ENCODE data around the gene CRYBB2.

The CRYBB2 gene

DNA sequence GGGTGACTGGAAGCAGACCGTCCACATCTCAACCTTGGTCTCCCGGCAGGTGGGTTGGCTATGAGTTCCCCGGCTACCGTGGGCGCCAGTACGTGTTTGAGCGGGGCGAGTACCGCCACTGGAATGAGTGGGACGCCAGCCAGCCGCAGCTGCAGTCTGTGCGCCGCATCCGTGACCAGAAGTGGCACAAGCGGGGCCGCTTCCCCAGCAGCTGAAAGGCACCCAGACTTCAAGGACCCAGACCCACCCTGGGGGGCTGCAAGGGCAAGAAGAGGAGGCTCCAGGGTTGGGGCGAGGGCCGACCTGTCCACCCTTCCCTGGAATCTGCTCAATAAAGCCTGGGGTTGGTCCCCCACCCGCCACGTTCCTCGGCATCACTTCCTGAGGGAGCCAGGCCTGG, 12.4 kb upstream of the CRYBB2 start:
- no peak for DNase-seq (ENCODE audit: low read depth in 2 of 2)

DNA sequence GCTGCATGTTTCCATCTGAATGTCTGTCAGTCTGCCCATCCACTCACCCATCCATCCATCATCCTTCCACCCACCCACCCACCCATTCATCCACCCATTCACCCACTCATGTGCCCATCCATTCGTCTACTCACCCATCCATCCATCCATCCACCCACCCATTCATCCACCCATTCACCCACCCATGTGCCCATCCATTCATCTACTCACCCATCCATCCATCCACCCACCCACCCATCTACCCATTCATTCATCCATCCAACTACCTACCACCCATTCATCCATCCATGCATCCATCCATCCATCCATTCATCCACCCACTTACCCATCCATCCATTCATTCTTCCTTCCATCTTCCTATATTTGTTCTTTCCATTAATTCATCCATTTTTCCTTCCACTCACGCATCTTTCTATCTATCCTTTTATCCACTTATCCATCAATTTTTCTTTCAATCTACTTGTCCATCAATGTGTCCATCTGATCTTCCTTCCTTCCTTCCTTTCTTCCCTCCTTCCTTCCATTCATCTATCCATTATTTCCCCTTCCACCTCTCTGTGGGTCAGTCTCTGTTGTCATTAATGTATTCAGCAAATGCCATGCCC, 11.8 kb upstream of the CRYBB2 start:
- no peak overlapping the region for H3K4me3 ChIP-seq (replicated peaks in 1 of 2; ENCODE audit: low read depth in 2 of 2, low read length in 2 of 2)
- no peak for DNase-seq (ENCODE audit: low read depth in 2 of 2)
- TF ChIP-seq, protein P1, sequence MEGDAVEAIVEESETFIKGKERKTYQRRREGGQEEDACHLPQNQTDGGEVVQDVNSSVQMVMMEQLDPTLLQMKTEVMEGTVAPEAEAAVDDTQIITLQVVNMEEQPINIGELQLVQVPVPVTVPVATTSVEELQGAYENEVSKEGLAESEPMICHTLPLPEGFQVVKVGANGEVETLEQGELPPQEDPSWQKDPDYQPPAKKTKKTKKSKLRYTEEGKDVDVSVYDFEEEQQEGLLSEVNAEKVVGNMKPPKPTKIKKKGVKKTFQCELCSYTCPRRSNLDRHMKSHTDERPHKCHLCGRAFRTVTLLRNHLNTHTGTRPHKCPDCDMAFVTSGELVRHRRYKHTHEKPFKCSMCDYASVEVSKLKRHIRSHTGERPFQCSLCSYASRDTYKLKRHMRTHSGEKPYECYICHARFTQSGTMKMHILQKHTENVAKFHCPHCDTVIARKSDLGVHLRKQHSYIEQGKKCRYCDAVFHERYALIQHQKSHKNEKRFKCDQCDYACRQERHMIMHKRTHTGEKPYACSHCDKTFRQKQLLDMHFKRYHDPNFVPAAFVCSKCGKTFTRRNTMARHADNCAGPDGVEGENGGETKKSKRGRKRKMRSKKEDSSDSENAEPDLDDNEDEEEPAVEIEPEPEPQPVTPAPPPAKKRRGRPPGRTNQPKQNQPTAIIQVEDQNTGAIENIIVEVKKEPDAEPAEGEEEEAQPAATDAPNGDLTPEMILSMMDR (IDR thresholded peaks at IDR 0.05; ENCODE audit: low read depth, low read length) = no peak

More for the DNA sequence above, 12.4 kb upstream of the CRYBB2 start:
- no peak overlapping the region for H3K4me3 ChIP-seq (replicated peaks in 1 of 2; ENCODE audit: low read depth in 2 of 2, low read length in 2 of 2)
- TF ChIP-seq, protein P1 (IDR thresholded peaks at IDR 0.05; ENCODE audit: low read depth, low read length) = no peak

DNA sequence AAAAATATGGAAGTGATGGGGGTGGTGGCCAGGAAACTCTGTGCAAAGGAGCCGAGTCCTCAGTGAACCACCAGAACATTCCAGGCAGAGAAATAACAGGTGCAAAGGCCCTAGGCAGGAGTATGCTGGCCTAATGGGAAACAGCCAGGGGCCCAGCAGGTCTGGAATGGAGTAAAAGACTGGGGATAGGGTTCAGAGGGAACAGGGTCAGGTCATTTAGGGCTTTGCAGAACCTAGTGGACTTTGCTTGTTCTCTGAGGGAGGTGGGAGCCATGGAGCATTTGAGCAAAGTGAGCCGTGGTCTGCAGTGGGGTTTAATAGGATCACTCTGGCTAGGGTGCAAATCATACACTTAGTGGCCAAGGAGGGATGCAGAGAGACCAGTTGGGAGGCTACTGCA, 11.1 kb upstream of the CRYBB2 start:
- no peak overlapping the region for H3K4me3 ChIP-seq (replicated peaks in 1 of 2; ENCODE audit: low read depth in 2 of 2, low read length in 2 of 2)
- TF ChIP-seq, protein P1 (IDR thresholded peaks at IDR 0.05; ENCODE audit: low read depth, low read length) = no peak
- no peak for DNase-seq (ENCODE audit: low read depth in 2 of 2)

DNA sequence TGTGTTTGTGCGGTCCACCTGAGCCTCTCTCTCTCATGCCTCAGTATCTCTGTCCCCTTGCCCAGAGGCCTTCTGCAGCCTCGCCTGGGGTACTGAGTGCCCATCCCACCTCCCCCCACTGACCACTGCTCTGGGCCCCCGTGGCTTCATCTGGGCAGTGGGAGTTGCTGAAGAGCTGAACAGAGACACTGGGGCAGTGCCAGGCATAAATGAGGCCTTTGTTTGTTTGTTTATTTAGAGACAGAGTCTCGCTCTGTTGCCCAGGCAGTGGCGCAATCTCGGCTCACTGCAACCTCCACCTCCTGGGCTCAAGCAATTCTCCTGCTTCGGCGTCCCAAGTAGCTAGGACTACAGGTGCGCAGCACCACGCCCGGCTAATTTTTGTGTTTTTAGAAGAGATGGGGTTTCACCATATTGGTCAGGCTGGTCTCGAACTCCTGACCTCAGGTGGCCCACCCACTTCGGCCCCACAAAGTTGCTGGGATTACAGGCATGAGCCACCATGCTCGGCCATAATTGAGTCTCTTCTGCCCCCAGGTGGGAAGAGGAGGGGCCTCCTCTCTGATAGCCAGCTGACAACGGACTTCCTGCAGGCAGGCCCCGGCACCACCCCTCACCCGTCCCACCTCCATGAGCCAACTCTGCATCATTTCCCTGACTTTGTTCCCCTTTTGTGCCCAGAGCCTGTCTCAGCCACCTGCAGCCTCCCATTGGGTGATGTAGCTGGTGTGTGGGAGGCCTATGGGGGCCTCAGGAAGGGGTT, 10.5 kb upstream of the CRYBB2 start:
- H3K4me3 ChIP-seq (replicated peaks in 1 of 2; ENCODE audit: low read depth in 2 of 2, low read length in 2 of 2) = no peak overlapping the region
- no peak for DNase-seq (ENCODE audit: low read depth in 2 of 2)
- TF ChIP-seq, protein P1 (IDR thresholded peaks at IDR 0.05; ENCODE audit: low read depth, low read length) = no peak

DNA sequence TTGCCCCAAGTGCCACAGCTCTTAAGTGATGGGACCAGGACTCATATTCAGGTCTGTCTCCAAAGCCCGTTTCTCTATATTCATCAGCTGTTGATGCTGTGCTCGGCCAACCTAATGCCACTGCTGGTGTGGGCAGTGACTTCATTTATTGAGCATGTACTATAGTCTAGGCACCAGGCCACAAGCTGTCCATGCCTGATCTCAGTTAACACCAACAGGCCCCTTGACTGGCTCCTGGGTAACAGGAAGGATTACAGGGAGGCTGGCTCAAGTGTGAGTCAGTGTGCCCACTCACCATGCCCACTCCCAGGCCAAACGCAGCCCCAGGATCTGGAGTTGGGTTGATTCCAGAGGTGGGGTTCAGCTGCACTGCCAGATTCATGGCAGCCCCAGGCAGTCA, 8.6 kb upstream of the CRYBB2 start:
- TF ChIP-seq, protein P1 (IDR thresholded peaks at IDR 0.05; ENCODE audit: low read depth, low read length) = no peak
- no peak for DNase-seq (ENCODE audit: low read depth in 2 of 2)
- no peak overlapping the region for H3K4me3 ChIP-seq (replicated peaks in 1 of 2; ENCODE audit: low read depth in 2 of 2, low read length in 2 of 2)

DNA sequence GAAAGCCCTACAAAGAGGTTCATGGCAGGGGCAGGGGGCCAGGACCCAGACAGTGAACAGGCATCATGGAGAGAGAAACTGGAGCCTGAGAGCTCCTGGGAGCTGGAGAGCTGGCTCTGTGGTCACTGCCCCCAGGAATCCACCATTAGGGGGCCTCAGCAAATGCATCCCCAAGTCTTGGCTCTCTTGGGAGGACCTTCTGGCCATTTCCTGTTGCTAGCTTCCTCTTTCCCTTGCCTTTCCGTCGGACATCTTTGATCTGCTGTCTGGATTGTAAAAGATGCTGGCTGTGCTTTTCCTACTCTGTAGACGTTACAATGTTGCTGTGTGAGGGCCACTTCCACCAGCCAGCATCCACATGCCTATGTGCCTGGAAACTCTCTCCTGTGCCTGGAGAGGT, 7.1 kb upstream of the CRYBB2 start:
- TF ChIP-seq, protein P1 (IDR thresholded peaks at IDR 0.05; ENCODE audit: low read depth, low read length) = no peak
- no peak for DNase-seq (ENCODE audit: low read depth in 2 of 2)
- no peak overlapping the region for H3K4me3 ChIP-seq (replicated peaks in 1 of 2; ENCODE audit: low read depth in 2 of 2, low read length in 2 of 2)

All from cardiac fibroblast (primary cell).